GM12874 (cell line): Measurements from ENCODE around the gene KLHL33.

Source experiments
- TF ChIP-seq, protein P1 (sequence below): IDR thresholded peaks from 2 replicates; pipeline ENCODE4 v1.5.1; 2011; ENCODE audit warnings: low read depth, mild to moderate bottlenecking, control low read depth, low read length, moderate library complexity; ENCODE audit not compliant: insufficient read depth

Gene KLHL33

DNA sequence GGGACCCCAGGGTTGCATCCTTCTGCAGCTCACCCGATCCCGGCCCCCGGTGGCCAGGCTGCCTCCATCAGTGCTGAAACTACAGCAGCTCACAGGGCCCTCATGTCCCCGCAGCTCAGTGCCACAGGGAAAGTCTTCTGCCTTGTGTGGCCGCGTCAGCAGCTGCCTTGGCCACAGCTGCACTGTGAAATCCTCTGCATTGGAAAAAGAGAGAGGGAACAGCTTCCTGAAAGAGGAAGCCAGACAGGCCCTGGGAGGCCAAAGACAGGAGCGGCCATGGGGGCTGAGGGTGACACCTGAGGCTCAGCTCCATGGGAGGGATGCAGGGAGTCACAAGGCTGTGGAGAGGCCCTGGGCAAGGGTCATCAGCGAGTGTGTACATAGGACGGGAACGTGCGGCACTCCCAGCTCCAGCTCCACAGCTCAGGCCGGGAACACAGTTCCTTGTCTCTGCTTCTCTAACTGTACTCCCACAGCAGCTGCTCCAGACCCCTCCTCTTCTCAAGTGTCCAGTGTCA, 59.8 kb downstream of the KLHL33 start:
- TF ChIP-seq, protein P1, sequence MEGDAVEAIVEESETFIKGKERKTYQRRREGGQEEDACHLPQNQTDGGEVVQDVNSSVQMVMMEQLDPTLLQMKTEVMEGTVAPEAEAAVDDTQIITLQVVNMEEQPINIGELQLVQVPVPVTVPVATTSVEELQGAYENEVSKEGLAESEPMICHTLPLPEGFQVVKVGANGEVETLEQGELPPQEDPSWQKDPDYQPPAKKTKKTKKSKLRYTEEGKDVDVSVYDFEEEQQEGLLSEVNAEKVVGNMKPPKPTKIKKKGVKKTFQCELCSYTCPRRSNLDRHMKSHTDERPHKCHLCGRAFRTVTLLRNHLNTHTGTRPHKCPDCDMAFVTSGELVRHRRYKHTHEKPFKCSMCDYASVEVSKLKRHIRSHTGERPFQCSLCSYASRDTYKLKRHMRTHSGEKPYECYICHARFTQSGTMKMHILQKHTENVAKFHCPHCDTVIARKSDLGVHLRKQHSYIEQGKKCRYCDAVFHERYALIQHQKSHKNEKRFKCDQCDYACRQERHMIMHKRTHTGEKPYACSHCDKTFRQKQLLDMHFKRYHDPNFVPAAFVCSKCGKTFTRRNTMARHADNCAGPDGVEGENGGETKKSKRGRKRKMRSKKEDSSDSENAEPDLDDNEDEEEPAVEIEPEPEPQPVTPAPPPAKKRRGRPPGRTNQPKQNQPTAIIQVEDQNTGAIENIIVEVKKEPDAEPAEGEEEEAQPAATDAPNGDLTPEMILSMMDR = no peak
